ENCODE data around the gene CCDC171.
"Not testable (repeated sequence)": the region's sequence is repeated elsewhere in the genome, so short reads cannot be mapped to it uniquely, and the experiment has no call there.

Gene CCDC171

DNA sequence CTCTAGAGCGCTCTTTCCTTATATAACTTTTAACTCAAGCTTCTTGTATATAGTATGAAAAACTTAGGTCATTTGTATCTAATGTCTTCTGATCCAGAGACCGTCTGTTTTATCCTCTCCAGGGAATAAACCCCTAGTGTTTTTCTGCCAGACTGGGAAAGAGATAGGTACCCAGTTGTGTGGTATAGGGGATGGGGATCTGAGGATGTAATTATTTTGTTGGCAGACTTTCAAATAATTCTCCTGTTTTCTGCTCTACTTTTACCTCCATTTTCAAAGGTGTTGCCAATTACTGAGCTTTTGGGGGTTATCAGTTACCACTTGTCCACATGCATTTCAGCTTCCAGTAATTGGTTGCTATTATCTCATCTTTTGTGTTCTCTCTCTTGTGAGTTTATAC, 17.9 kb downstream of the CCDC171 start:
- no peak for DNase-seq (ENCODE audit: low read depth)

GRCh38 chr9:15572200-15572770, 19.4 kb downstream of the CCDC171 start:
- no peak for DNase-seq (ENCODE audit: low read depth)

- DNase-seq (ENCODE audit: low read depth) = peak; percentile 14
These were observed 23.7 kb downstream of the CCDC171 start for GRCh38 chr9:15576350-15577050.

DNA sequence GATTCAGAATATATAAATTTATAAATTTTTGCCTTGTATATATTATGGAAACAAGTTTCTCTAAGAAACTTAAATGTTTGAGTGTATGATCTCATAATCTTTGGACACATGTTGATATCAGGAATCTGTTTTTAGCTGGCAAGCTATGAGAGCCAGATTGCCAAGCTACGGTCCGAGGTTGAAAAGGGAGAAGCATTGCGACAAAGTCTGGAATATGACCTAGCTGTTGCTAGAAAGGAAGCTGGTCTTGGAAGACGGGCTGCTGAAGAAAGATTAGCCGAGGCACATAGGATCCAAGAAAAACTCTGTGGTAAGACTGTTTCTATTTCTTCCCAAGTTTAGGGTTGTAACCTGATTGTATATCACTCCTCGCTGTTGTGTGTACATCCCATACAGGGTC, 25.9 kb downstream of the CCDC171 start:
- peak; percentile 31 for DNase-seq (ENCODE audit: low read depth)

- no peak for DNase-seq (ENCODE audit: low read depth)
These were observed 31.5 kb downstream of the CCDC171 start for GRCh38 chr9:15584379-15584778.

DNA sequence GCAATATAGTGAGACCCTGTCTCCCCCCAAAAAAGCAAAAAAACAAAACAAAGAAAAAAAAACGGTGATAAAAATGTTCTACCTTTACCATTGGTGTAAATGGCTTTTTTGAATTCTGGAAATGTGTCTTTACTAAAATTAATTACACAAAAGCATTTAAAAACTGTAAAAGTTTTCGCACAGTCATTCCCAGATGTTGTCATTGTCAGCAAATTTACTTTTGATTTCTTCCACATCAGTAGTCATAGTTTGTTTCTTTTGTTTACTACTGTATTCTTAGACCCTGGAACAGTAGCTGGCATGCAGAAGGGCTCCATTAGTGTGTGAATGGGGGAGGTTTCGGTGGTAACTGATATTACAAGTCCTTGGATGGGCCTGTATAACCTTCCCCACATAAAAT, 39.5 kb downstream of the CCDC171 start:
- no peak for DNase-seq (ENCODE audit: low read depth)

- not testable (repeated sequence) for DNase-seq (ENCODE audit: low read depth)
These were observed 40.1 kb downstream of the CCDC171 start for GRCh38 chr9:15592940-15593339.

- DNase-seq (ENCODE audit: low read depth) = not testable (repeated sequence)
These were observed 48.0 kb downstream of the CCDC171 start for GRCh38 chr9:15600666-15601330.

- peak; percentile 30 for DNase-seq (ENCODE audit: low read depth)
These were observed 54.0 kb downstream of the CCDC171 start for GRCh38 chr9:15606643-15607472.

DNA sequence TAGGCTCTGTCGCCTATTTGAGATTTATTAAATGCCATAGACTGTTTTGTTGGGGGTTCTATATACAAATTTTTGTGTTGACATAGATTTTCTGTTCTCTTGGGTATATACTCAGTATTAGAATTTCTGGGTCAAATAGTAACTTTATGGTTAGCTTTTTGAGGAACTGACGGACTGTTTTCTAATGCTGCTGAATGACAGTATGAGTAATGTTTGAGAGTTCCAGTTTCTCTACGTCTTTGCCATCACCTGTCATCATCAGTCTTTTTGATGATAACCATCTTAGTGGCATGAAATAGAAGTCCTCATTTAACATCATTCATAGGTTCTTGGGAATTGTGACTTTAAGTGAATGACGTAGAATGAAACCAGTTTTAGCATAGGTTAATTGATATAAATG, 60.1 kb downstream of the CCDC171 start:
- no peak for DNase-seq (ENCODE audit: low read depth)

GRCh38 chr9:15617782-15618181, 64.9 kb downstream of the CCDC171 start:
- no peak for DNase-seq (ENCODE audit: low read depth)

DNA sequence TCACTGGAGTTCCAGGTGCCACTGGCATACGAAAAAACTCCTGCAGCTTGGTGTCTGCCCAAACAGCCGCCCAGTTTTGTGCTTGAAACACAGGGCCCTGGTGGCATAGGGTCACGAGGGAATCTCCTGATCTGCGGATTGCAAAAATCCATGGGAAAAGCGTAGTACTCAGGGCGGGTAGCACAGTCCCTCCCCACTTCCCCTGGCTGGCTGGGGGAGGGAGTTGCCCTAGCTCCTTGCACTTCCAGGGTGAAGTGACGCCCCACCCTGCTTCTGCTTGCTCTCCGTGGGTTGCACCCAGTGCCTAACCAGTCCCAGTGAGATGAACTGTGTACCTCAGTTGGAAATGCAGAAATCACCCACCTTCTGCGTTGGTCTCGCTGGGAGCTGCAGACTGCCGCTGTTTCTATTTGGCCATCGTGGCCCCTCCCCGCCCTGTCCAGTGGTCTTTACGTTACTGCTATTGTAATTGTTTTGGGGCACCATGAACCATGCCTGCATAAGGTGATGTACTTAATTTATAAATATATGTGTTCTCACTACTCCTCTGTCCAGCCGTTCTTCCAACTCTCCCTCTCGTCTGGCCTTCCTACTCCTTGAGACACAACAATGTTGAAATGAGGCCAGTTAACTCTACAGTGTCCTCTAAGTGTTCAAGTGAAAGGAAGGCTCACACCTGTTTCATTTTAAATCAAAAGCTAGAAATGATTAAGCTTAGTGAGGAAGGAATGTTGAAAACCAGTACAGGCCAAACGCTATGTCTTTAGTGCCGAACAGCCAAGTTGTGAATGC, 65.9 kb downstream of the CCDC171 start:
- no peak for DNase-seq (ENCODE audit: low read depth)

DNA sequence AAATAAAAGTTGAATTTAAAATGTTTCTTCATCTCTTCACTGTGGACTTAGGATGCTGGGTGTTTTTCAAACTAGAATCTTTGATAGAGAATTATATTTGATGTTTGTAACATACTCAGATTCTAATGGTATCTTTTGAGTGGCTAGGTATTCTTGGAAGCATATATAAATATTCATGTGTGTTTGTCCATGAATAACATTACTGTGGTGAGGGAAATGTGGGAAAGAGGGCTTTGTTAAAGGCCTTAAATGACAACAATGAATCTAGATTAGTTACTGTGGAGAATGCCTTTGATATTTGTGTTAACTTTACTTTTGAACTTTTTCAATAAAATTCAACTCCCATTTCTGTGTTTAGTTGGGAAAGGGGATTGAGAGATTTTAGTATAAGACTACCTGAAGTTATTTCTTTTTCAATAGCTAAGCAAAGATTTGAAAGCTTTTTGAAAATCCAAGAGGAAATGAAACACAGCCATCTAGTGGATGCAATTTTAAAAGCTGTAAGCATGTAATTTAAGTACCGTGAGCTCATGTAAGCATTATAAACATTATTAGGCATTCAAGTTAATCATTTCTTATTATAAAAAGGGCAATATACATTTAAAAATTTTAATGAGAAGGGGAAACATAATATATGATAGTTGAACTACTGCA, 69.6 kb downstream of the CCDC171 start:
- peak; percentile 44 for DNase-seq (ENCODE audit: low read depth)

- no peak for DNase-seq (ENCODE audit: low read depth)
These were observed 82.9 kb downstream of the CCDC171 start for GRCh38 chr9:15635752-15636151.

GRCh38 chr9:15640121-15640520, 87.3 kb downstream of the CCDC171 start:
- no peak for DNase-seq (ENCODE audit: low read depth)

DNA sequence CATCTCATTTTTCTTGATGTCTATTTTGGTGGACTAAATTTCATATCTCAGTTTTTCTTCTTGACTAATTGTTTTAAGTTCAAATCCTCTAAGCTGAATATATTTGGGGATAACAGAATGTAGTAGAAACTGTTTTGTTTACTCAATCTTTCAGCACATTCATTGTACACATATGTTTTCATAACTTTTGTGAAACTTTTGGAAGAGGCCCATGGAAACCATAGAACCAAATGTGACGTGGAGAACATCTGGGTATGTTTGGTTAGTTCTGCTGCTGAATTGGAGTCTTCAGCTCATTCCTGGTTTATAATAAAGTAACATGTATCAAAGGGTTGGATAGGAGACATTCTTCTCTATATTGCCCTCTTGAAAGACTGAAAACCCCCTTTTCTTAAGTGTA, 88.4 kb downstream of the CCDC171 start:
- no peak for DNase-seq (ENCODE audit: low read depth)

DNA sequence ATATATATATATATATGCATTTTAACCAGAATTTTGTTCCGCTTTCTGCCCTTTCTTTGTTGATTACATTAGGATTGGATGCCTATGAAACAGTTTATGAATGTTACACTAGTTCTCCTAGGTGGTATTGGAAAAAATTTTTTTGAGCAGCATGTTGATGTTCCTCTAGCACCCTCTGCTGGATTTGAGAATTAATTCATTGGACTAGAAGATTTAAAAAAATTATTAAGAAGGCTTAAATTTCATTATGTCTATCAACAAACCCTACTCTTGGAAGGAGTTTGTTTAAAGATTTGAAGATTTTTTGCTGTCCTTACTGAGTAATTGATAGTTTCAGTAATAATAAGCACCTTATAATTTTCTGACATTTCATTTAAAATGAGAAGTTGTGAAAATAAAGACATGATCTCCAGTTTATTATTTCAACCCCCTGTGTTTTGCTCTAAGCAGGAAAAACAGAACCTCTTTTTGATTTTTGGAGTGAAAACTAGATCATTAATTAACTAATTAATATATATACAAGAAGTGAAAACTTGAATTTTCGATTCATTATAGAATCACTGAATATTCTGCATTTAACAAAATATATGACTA, 89.6 kb downstream of the CCDC171 start:
- peak; percentile 54 for DNase-seq (ENCODE audit: low read depth)

- DNase-seq (ENCODE audit: low read depth) = no peak
These were observed 117.4 kb downstream of the CCDC171 start for GRCh38 chr9:15670246-15670645.

DNA sequence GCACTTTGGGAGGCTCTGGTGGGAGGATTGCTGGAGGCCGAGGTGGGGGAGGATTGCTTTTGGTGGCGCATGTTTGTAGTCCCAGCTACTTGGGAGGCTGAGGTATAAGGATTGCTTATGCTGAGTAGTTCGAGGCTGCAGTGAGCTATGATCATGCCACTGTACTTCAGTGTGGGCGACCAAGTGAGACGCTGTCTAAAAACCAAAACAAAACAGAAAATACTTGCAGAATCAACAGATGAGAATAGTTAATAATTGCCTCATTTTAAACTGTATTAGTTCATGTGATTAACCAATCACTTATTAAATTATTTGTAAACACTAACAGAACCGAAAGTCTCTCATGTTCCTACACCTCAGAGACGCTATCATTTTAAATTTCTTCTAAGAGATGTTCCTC, 118.1 kb downstream of the CCDC171 start:
- no peak for DNase-seq (ENCODE audit: low read depth)

- no peak for DNase-seq (ENCODE audit: low read depth)
These were observed 140.9 kb downstream of the CCDC171 start for GRCh38 chr9:15693701-15694100.

DNA sequence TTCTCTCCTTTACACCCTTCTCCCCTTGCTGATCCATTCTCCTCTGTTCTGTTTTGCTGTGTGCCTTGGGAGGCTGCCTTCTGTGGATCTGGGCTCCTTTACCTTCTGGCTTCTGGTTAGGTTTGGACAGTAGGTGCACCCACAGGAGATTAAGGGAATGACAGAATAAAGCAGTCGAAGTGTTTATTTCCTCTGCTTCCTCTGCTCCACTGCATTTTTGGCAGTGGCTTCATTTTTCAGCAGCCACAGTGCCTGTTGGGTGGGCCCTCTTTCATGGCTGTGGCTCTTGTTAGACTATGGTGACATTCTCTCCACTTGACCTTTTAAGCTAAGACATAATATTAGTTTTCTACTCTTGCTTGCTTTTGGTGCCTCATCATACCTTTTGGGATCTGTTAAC, 144.1 kb downstream of the CCDC171 start:
- DNase-seq (ENCODE audit: low read depth) = peak; percentile 28
